CD8-positive, alpha-beta memory T cell (primary cell): ENCODE data around the gene DHX58. TPM values are rescaled to one million over a fixed set of nuclear protein-coding genes. Genes with fewer than 3 reads are reported as not detected.
A peak's percentile ranks its signal among the peaks of the same experiment; 100 is the strongest.

Experiments
- CTCF ChIA-PET: fragments of 350-600 bp; sonication (Branson Sonifier 250); formaldehyde crosslinking; loops from one replicate; lab custom pipeline; 2021; ENCODE audit warnings: antibody characterized with exemption; lab: Charles Lee
- POLR2A ChIA-PET: fragments of 350-600 bp; sonication (Branson Sonifier 250); formaldehyde crosslinking; loops from one replicate; lab custom pipeline; 2021; ENCODE audit warnings: antibody characterized with exemption; lab: Charles Lee
- DNase-seq, 5 donors: peaks; one replicate each; pipeline versions ENCODE4 v3.0.0 to v3.0.0-alpha.2; 2020 to 2022; ENCODE audit warnings: mixed read lengths in 1 of 5
- H3K27ac ChIP-seq: one replicate; pipeline ENCODE4 v1.7.0; 2013; ENCODE audit warnings: low read depth, mild to moderate bottlenecking, low read length, moderate library complexity
- H3K27me3 ChIP-seq: 2 replicates; pipeline ENCODE4 v1.7.0; 2013; ENCODE audit warnings: low read length, mild to moderate bottlenecking; ENCODE audit not compliant: insufficient read depth, poor library complexity, severe bottlenecking
- H3K36me3 ChIP-seq: 2 replicates; pipeline ENCODE4 v1.7.0; 2013; ENCODE audit warnings: mild to moderate bottlenecking, low read length, moderate library complexity; ENCODE audit not compliant: insufficient read depth
- H3K4me1 ChIP-seq: 2 replicates; pipeline ENCODE4 v1.7.0; 2013; ENCODE audit warnings: mild to moderate bottlenecking, low read length, moderate library complexity; ENCODE audit not compliant: insufficient read depth
- H3K4me3 ChIP-seq: 2 replicates; pipeline ENCODE4 v1.7.0; 2013; ENCODE audit warnings: mild to moderate bottlenecking, low read length
- H3K9me3 ChIP-seq: 2 replicates; pipeline ENCODE4 v1.7.0; 2013; ENCODE audit warnings: mild to moderate bottlenecking, low read length
- H3K27ac Mint-ChIP-seq, 8 donors: one replicate each; pipeline ENCODE4 v1.8.0; 2020 to 2021; ENCODE audit warnings: mixed read lengths in 8 of 8, mild to moderate bottlenecking in 6 of 8, inconsistent platforms in 3 of 8, moderate library complexity in 3 of 8
- H3K27me3 Mint-ChIP-seq, 2 donors: one replicate each; pipeline ENCODE4 v1.8.0; 2020 to 2021; ENCODE audit warnings: mixed read lengths in 2 of 2, mild to moderate bottlenecking in 1 of 2, moderate library complexity in 1 of 2
- H3K36me3 Mint-ChIP-seq, 3 donors: one replicate each; pipeline ENCODE4 v1.8.0; 2020 to 2021; ENCODE audit warnings: mixed read lengths in 3 of 3, inconsistent platforms in 1 of 3, mild to moderate bottlenecking in 1 of 3
- H3K4me1 Mint-ChIP-seq, 3 donors: one replicate each; pipeline ENCODE4 v1.8.0; 2020 to 2021; ENCODE audit warnings: mixed read lengths in 3 of 3, inconsistent platforms in 1 of 3, mild to moderate bottlenecking in 1 of 3
- H3K4me3 Mint-ChIP-seq, 7 donors: one replicate each; pipeline ENCODE4 v1.8.0; 2020 to 2021; ENCODE audit warnings: mixed read lengths in 7 of 7, mild to moderate bottlenecking in 6 of 7, moderate library complexity in 4 of 7, inconsistent platforms in 2 of 7
- H3K9me3 Mint-ChIP-seq, 5 donors: one replicate each; pipeline ENCODE4 v1.8.0; 2020 to 2022; ENCODE audit warnings: mixed read lengths in 5 of 5, mild to moderate bottlenecking in 3 of 5, moderate library complexity in 2 of 5, inconsistent platforms in 1 of 5
- polyA plus RNA-seq: library from polyadenylated mRNA; unstranded; fragments of 300-500 nt; fragmentation: Illumina TruSeq; gene quantifications from one replicate; pipeline ENCODE4 v1.2.3, GENCODE V29; 2021
- total RNA-seq, 2 experiments: library from RNA; stranded (reverse); gene quantifications; one replicate each; pipeline ENCODE4 v1.2.3, GENCODE V29; 2021

DHX58 gene
- total and polyA plus RNA-seq, 3 experiments from 2014 or later: 8.1 to 10.7 (median 9.7) TPM

- peaks cover 6% of the 10 kb centered on the region for H3K4me1 ChIP-seq
- H3K36me3 ChIP-seq: no peaks in the 10 kb centered on the region
- peaks cover 19% of the 10 kb centered on the region for H3K27me3 ChIP-seq
- peaks cover 0 to 3% (median 0%) of the 10 kb centered on the region in 3 donors for H3K36me3 Mint-ChIP-seq
- POLR2A ChIA-PET: interaction anchor here (0.5 kb wide), 1 partner anchor 135 kb away, joined by 3 read pairs; no protein-coding TSS in a partner anchor
- no peak within 1 kb of the TSS for H3K27ac ChIP-seq
- peak in 4 of 5 donors; percentile 37 to 67 (median 41) for DNase-seq
- H3K4me1 Mint-ChIP-seq: peaks cover 5 to 8% (median 6%) of the 10 kb centered on the region in 3 donors
- H3K9me3 ChIP-seq: no peaks in the 10 kb centered on the region
- H3K4me3 Mint-ChIP-seq: peak within 1 kb of the TSS in 5 of 7 donors; percentile 25 to 78 (median 54)
- CTCF ChIA-PET: interaction anchor here (0.8 to 1.4 kb wide), 2 partner anchors 18 to 73 kb away, joined by 3 read pairs; no protein-coding TSS in a partner anchor
- H3K9me3 Mint-ChIP-seq: no peaks in the 10 kb centered on the region
- H3K27me3 Mint-ChIP-seq: peaks cover 16 to 32% of the 10 kb centered on the region in 2 donors
- H3K27ac Mint-ChIP-seq: peak within 1 kb of the TSS in 1 of 8 donors; percentile 29
- no peak within 1 kb of the TSS for H3K4me3 ChIP-seq
Measured at GRCh38 chr17:42097691-42098631, 14.6 kb downstream of the DHX58 start, which contains the start of gene ZNF385C. TSS of gene ZNF385C (minus strand) at chr17:42098473. CDS start at chr17:42063056, 35,417 bp downstream.

GRCh38 chr17:42096360-42097111 is 16.0 kb downstream of the DHX58 start:
- Histone ChIP-seq H3K27ac (no peak overlapping the region), H3K4me1 (peaks cover 6% of the 10 kb centered on the region), H3K9me3 (no peaks in the 10 kb centered on the region), H3K36me3 (no peaks in the 10 kb centered on the region), H3K27me3 (peaks cover 19% of the 10 kb centered on the region), H3K4me3 (no peak overlapping the region)
- Mint-ChIP-seq H3K4me3 (peak overlapping the region in 1 of 7 donors; percentile 32), H3K27me3 (peaks cover 18 to 41% of the 10 kb centered on the region in 2 donors), H3K27ac (no peak overlapping the region), H3K9me3 (no peaks in the 10 kb centered on the region), H3K4me1 (peaks cover 5 to 8% (median 6%) of the 10 kb centered on the region in 3 donors), H3K36me3 (no peaks in the 10 kb centered on the region)
- CTCF ChIA-PET: interaction anchor here (0.8 to 1.7 kb wide), 3 partner anchors 14 to 133 kb away, joined by 3 to 4 read pairs (median 3); no protein-coding TSS in a partner anchor
- no peak for DNase-seq
- POLR2A ChIA-PET: no interaction called here

GRCh38 chr17:42094375-42095069 is 18.0 kb downstream of the DHX58 start:
- peaks cover 20 to 46% of the 10 kb centered on the region in 2 donors for H3K27me3 Mint-ChIP-seq
- Histone ChIP-seq H3K27me3 (peaks cover 19% of the 10 kb centered on the region), H3K36me3 (no peaks in the 10 kb centered on the region), H3K9me3 (no peaks in the 10 kb centered on the region), H3K4me3 (no peak overlapping the region), H3K4me1 (peaks cover 6% of the 10 kb centered on the region), H3K27ac (no peak overlapping the region)
- no peak overlapping the region for H3K4me3 Mint-ChIP-seq
- H3K9me3 Mint-ChIP-seq: no peaks in the 10 kb centered on the region
- H3K4me1 Mint-ChIP-seq: peaks cover 5 to 8% (median 6%) of the 10 kb centered on the region in 3 donors
- DNase-seq: no peak
- ChIA-PET POLR2A (no interaction called here), CTCF (interaction anchor here (1.1 kb wide), 1 partner anchor 27 kb away, joined by 3 read pairs; no protein-coding TSS in a partner anchor)
- H3K27ac Mint-ChIP-seq: no peak overlapping the region
- H3K36me3 Mint-ChIP-seq: no peaks in the 10 kb centered on the region

GRCh38 chr17:42092939-42093338 is 19.6 kb downstream of the DHX58 start:
- Histone ChIP-seq H3K27ac (no peak overlapping the region), H3K36me3 (no peaks in the 10 kb centered on the region), H3K4me3 (no peak overlapping the region), H3K27me3 (peaks cover 17% of the 10 kb centered on the region), H3K9me3 (no peaks in the 10 kb centered on the region), H3K4me1 (peaks cover 3% of the 10 kb centered on the region)
- Mint-ChIP-seq H3K27me3 (peaks cover 21 to 51% of the 10 kb centered on the region in 2 donors), H3K4me1 (peaks cover 3 to 5% (median 4%) of the 10 kb centered on the region in 3 donors), H3K36me3 (peaks cover 0 to 2% (median 0%) of the 10 kb centered on the region in 3 donors), H3K9me3 (no peaks in the 10 kb centered on the region), H3K27ac (no peak overlapping the region), H3K4me3 (no peak overlapping the region)
- ChIA-PET CTCF (no interaction called here), POLR2A (no interaction called here)
- DNase-seq: no peak

GRCh38 chr17:42090964-42091790 is 21.3 kb downstream of the DHX58 start:
- POLR2A ChIA-PET: no interaction called here
- CTCF ChIA-PET: interaction anchor here (0.8 to 1.4 kb wide), 3 partner anchors 20 to 25 kb away, joined by 3 to 7 read pairs (median 3); no protein-coding TSS in a partner anchor
- no peak for DNase-seq

GRCh38 chr17:42088736-42089135 is 23.8 kb downstream of the DHX58 start:
- CTCF ChIA-PET: no interaction called here
- Mint-ChIP-seq H3K9me3 (no peaks in the 10 kb centered on the region), H3K4me3 (no peak overlapping the region), H3K27me3 (peaks cover 6 to 25% of the 10 kb centered on the region in 2 donors), H3K27ac (no peak overlapping the region), H3K4me1 (no peaks in the 10 kb centered on the region), H3K36me3 (peaks cover 0 to 2% (median 0%) of the 10 kb centered on the region in 3 donors)
- Histone ChIP-seq H3K27ac (no peak overlapping the region), H3K36me3 (no peaks in the 10 kb centered on the region), H3K4me3 (no peak overlapping the region), H3K4me1 (no peaks in the 10 kb centered on the region), H3K27me3 (no peaks in the 10 kb centered on the region), H3K9me3 (no peaks in the 10 kb centered on the region)
- no peak for DNase-seq
- POLR2A ChIA-PET: no interaction called here

More at GRCh38 chr17:42090964-42091790, 21.3 kb downstream of the DHX58 start:
- H3K4me1 Mint-ChIP-seq: no peaks in the 10 kb centered on the region
- no peak overlapping the region for H3K4me3 ChIP-seq
- H3K27ac ChIP-seq: no peak overlapping the region
- H3K4me1 ChIP-seq: no peaks in the 10 kb centered on the region
- H3K27me3 Mint-ChIP-seq: peaks cover 15 to 38% of the 10 kb centered on the region in 2 donors
- no peaks in the 10 kb centered on the region for H3K9me3 ChIP-seq
- H3K4me3 Mint-ChIP-seq: no peak overlapping the region
- no peaks in the 10 kb centered on the region for H3K36me3 ChIP-seq
- H3K27me3 ChIP-seq: no peaks in the 10 kb centered on the region
- H3K27ac Mint-ChIP-seq: no peak overlapping the region
- H3K36me3 Mint-ChIP-seq: peaks cover 0 to 2% (median 0%) of the 10 kb centered on the region in 3 donors
- H3K9me3 Mint-ChIP-seq: no peaks in the 10 kb centered on the region
